IPS DF 4.7 (cell line): ENCODE results near the gene GADL1.

Experiments used
- DNase-seq: peaks from one replicate; pipeline ENCODE4 v3.0.0-alpha.2; 2013; ENCODE audit warnings: low spot score; ENCODE audit errors: extremely low read depth

The GADL1 gene

DNA sequence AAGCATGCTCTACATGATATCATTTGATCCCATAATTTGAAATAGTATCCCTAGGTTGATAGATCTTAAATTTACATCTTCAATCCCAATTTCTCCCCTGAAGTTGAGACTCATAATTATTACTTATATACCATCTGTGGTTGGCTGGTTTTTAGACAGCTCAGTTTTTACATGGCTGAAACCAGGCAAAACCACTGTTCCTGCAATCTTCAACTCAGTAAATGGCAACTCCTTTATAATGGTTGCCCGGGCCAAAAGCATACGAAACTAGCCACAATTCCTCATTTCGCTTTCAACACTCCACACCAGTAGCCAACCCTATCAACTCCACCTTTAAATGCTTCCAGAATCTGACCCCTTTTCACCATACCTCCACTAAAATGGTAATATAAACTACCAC is 169.6 kb downstream of the GADL1 start:
- DNase-seq, result no peak

DNA sequence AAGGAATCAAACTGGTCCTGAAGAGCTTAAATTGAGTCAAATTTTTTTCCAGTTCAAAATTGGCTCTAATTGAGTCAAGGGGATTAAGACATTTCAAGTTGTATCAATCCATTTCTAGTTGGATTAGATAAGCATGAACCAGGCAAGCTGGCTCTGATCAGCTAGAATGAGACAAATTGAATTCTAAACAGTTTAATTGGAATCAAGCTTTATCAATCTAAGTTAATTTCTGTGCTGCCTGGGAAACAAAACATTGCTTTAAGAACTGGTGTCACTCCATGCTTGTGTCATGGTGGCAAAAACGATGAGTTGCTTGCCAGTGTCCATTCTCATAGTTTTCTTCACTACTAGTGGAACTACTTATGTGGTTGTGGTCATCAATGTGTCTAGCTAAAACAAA is 171.2 kb downstream of the GADL1 start:
- DNase-seq, result no peak

DNA sequence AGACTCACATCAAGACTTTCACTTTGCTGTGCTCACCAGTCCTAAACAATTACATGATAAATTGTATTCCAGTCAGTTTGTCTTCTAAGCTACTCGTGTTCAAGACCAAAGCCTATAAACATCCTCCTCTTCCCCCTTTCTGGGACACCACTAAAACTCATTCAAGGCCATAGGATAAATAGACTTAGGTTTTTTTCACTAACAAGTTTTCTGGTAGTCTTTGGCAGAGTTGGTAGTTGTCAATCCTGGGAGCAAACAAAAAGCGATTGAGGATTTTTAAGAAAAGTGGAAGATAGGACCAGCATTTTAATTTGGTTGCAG is 173.2 kb downstream of the GADL1 start:
- no peak for DNase-seq

DNA sequence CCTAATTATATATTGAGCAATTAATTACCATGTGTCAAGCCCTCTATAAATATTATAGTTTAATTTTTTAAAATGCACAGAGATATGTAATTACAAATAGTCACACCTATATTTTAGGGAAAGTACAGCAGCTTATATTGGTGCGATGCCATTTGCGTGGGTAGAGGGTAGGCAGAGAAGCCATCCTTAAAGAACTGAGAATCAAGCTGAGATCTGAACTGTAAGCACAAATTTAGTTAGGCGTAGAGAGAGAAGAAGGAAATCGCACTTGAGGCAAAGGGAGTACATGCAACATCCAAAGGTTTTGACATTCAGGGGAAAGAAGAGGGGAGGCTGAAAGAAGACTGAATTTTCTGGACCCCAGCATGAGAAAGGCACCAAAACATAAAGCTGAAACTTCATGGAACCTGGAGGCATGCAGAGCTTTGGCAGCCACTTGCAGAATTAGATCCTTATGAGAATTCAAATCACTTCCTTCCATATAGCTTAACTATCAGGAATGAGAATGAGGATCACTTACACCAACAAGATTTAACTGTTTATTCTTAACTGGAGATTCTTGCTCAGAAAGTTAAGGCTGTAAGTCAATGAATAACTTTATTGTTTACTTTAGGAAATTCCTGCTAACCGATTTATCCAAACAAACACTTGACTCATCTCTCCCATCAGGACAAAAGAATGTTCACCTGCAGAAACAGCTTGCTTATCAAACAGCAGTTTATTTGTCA is 173.7 kb downstream of the GADL1 start:
- no peak for DNase-seq

DNA sequence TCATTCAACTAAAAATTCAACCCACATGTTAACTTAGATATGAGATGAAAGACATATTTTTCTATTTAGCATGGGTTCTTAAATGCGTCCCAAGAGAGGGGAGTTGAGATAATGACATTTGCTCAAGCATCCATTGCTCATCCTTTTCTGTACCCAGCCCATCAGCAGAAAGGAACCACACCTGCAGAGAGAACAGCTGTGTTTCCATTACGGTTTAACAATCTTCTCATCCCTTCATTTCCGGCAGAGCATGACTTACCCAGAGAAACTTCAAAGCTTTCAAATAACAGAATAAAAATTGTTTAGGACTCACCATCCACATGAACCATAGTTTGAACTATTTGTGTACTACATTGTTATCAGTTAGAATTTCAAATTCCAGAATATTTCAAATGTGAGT is 174.9 kb downstream of the GADL1 start:
- DNase-seq, result no peak

DNA sequence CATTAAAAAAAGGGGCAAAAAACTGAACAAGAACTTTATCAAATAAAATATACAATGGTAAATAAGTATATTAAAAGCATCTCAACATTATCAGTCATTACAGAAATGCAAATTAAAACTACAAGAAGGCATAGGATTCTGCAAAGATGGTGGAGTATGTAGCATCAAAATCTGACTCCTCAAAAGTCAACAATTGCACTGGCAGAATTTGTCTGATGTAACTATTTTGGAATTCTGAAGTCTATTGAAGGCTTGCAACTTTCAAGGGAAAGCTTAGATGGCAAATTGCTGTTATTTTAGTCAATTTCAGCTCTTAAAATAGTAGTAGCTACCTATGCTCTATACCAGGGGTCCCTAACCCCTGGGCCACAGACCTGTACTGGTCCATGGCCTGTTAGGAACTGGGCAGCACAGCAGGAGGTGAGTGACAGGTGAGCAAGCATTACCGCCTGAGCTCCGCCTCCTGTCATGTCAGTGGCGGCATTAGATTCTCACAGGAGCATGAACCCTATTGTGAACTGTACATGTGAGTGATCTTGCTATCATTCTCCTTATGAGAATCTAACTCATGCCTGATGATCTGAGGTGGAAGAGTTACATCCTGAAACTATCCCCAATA is 180.5 kb downstream of the GADL1 start:
- DNase-seq, result no peak

DNA sequence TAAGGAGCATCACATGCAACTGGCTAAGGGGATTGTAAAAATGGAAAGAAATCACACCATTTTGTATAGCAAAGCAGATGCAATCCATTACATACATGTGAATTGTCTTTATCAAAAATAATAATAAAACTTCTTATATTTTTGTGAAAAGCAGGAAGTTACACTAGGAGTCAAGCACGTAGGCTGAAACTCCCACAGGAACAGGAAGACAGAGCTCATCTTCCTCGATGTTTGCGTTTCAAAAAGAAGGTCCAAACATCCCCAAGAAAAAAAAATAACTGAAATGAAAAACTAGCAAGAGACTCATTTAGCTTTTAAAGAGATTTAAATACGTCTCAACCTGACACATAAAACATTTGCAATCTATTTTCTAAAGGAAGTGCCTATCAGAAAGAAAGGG is 181.5 kb downstream of the GADL1 start:
- no peak for DNase-seq

DNA sequence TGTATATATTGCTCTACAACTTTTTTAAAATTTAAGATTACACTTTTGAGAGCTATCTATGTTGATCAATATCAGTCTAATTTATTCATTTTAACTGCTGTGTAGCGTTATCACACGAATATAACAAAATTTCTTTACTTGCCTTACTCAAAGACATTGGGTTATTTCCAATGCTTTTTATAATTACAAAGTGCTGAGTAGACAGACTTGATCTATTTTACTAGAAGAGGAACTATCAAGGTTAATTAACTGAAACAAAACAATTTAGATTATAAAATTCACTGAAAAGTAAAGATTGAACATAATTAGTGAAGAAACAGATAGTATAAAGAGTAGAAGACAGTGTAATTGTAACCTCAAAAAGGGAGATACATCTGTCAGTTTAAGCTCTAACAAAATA is 182.6 kb downstream of the GADL1 start:
- DNase-seq, result no peak

DNA sequence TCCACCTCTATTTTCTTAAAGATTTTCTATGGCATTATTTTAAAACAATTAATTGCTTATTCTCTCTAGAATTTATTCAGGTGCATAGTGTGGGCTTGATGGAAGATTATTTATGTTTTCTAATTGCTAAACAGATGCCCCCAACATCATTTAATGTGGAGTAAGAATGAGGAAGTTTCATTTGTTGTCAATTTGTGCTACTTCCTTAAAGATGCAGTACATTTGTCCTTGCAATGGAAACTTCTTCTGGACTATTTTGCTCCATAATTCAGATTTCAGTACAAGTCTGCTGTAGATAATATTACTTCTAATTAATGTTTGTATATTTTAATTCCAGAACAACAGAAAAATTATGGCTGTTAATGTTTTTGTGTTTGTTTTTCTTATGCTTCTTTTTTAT is 183.3 kb downstream of the GADL1 start:
- DNase-seq, result no peak

DNA sequence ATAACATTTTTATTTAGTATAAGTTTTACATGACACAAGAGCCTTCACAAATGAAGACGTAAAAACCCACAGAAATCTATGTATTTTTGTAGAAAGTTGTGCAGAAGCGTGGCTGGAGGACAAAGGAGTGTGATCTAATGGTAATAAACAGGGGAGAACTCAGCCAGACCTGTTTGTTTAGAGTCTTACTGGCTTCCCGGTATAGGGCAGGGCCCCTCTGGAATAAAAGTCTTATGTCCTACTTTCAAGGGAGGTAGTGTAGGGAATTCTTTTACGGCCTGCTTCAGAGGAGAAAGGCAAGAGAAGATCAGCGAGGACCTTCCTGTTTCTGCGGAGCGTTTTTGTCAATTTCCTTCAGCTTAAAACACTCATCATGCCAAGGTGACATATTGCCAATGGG is 184.4 kb downstream of the GADL1 start:
- DNase-seq, result no peak

DNA sequence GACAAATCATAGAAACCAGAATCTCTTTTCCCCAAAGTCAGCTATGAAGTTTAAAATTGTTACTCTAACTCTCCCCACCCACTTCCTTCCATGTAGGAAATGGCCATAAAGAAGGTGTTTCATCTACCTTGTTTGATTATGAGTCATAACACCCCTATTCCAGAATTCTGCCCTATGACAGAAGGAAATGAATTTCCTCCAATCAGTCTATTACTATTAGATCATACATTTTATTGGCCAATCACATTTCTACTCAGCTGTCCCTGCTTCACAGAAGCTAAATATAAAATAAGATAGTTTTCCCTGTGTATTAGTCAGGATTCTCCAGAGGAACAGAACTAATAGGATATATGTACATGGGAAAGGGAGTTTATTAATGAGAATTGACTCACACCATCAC is 186.0 kb downstream of the GADL1 start:
- no peak for DNase-seq

DNA sequence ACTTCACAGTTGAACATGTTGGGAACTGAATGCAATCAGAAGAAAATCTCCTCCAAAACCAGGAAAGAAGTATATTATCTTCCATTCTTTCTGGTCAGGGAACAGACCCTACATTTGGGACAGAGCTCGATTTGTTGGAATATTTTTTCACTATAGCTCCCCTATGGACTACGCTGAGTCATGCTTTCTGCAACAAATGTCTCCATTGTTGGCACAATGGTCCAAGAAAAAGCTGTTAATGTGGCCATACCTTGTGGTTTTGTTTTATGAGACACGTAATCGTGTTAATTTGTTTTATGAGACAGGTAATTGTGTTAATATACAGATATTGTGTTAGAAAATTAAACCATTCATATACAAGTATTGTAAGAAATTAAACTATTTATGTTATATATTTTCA is 186.6 kb downstream of the GADL1 start:
- no peak for DNase-seq

DNA sequence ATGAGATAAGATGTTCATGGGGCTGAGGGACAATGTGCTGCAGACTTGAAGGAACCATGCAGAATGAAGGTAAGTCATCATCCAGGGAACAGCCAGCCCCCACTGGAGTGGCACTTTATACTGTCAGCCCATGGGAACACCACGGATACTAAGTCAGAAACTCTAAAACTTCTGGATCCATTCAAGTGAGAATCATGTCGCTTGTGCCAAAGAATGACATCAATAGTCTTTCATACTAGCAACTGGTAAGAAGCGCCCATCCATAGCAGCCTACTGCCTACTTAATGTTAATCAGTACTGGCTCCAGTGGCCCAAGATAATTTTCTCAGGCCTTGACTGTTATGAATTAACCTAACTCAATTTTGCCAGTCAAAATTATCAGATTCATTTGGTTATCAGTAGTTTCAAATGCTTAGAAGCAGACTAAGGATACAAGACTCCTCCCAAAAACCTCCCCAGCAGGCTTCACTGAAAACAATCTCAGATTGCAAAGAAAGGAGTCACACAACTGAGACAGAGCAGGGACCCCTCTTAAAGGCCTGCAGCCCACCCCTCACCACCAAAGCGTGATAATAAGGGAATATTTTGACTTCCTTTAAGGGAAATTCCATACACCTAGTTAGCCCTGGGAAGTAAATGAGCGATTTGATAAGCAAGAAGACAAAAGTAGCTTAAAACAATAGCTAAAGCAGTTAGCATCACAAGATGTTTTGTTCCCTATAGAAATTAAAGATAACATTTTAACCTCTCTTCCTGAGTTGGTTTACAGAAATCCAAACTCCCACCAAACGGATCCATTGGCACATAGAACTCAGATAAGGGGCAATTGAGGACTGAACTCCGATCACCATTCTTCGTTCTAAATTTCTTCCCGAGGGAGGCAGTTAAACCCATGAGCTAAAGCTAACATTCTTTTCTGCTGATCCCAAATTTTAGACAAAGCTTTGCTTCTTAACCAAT is 189.2 kb downstream of the GADL1 start:
- DNase-seq, result no peak

DNA sequence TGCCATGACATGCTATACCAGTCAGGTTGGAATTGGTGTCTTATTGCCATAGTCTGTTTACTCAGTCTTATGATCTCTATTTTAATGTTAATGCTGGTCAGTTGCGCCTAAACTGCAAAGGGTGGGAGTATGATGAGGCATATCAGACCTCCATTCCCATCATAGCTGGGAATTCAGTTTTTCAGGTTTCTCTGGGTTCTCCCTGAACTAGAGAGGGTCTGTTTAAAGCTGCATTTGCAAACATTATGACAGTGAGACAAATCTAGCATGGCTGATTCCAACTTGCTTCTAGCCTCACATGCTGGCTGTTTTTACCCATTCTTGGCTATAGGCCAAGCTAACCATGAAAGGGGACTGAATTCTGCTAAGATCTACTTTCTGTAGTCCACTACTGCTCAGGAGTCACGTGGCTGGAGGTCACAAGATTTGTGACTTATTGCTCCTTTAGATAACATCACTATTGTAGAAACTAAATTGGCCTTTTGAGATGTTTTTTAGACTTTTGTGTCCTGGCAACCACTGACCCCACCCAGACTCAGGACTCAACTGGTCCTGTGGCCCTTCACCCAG is 191.5 kb downstream of the GADL1 start:
- DNase-seq, result no peak

DNA sequence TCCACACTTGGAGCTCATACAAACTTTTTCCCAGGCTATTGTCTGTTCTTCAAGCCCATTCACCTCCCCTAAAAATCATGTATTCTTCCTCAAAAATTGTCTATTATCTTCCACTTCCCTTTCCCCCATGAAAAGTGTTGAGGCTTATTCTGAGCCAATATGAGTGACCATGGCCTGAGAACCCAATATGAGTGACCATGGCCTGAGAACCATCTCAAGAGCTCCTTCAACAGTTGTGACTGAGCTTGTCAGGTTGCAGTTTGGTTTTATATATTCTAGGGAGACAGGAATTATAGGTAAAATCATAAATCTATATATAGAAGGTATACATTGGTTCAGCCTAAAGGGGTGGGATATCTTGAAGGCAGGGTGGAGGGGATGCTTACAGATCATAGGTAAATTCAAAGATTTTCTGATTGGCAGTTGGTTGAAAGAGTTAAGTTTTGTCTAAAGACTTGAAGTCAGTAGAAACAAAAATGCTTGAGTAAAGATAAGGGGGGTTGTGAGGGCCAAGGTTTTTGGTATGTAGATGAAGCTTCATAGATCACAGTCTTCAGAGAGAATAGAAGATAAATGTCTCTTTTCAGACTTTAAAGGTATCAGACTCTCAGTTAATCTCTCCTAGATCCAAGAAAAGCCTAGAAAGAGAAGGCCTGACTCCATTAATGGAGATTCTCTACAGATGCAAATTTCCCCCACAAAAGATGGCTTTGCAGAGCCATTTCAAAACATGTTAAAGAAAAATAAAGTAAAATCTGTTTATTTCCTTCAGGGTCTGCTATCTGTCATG is 192.2 kb downstream of the GADL1 start:
- DNase-seq, result no peak

DNA sequence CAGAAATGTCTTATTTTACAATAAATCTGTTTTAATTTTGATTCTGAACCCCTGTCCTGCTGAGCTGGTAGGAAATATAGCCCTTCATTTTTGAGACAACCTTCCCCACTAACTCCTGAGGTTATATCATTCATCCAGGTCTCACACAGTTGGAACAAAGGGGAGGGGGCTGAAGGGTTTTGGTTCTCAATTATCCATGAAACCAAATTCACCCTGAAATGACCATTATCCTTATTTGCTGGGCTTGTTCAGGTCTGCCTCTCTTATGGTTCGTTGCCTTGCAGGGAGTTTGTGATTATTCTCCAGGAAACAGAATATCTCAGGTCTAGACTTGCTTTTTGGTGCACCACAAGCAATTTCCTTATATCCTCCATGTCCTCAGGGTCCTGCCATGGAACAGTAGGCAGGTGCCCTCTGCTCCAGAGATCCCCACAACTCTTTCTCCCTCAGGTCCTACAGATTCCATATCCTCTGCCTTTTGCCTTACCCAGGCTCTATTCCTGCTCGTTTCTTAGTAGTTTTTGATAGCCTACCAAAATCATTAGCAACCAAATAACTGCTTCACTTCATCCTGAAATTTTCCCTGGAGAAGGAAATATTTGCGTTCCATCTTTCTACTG is 193.6 kb downstream of the GADL1 start:
- no peak for DNase-seq

DNA sequence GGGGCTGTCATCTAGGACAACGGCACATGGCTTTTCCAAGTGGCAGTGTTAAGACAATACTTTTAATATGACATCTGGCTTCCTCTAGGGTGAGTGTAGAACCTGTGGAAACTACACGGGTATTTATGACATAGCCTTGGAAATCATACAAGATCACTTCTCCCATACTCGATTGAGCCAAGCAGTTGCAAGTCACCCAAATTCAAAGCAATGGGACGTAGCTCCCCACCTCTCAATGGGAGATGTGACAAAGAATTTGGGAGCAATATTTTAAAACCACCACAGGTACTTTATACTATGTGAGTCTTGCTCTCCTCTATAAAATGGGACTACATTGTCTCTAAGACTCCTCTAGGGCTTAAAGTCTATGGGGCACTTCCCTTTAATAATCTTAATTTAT is 194.5 kb downstream of the GADL1 start:
- no peak for DNase-seq

DNA sequence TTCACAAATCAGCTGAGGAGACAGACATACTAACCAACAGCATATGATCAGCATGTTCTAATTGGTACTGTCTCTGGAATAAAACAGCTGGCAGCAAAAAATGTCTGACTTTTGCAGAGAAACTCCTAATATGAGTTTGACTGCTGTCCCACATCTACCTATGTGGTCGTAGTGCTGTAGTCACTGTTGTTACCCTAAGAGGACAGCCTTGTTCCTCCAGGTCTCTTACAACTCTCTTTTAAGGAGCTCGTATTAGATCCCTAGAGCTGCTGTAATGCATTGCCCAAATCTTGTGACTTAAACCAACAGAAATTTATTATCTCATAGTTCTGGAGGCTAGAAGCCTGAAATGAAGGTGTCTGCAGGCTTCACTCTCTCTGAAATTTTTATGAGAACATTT is 195.9 kb downstream of the GADL1 start:
- DNase-seq, result no peak

DNA sequence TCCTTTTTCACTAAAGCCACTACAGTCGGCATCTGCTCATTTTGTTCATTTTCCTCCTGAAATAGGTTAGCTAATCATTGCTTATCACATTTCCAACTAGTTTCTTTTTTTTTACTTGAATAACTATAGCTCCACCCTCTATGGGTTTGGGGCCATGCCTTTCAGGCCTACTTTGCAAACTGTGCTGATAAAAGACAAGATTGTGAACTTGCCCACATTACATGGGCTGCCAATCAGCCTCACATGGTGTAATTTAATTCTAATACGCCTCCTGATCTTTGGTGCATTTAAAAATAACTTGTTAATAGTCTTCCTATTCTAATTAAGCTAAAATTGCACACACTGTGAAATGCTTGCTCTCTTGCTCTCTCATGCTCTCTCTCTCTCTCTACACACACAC is 197.6 kb downstream of the GADL1 start:
- DNase-seq, result no peak

DNA sequence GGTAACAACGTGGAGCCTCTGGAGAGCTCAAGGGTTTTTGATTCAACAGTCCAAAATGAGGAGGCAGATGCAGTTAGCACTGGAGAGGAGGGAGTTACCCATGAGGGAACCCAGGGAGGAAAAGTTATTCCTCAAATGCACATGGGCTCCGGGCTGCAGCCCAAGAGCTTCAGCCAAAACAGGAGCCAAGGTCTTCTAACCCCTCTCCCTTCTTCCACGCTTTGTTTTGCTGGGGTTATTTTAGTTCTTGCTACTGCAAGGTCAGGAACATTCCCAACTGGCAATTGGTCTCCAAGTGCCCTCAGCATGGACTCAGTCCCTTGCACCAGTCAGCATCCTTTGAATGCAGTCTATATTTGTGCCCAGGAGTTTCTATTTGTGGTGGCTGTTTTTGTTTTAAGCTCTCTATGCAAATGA is 198.1 kb downstream of the GADL1 start:
- DNase-seq, result no peak
